GM18517 (cell line): ENCODE measurements around the gene ALDH1A3.

Experiments
- ATAC-seq: cut with Tn5 transposase; IDR thresholded peaks from one replicate; pipeline ENCODE4 v1.9.1; 2021; ENCODE audit warnings: mild to moderate bottlenecking, moderate library complexity; ENCODE audit not compliant: unreplicated experiment

ALDH1A3 gene

GRCh38 chr15:100900795-100901169, 21.2 kb downstream of the ALDH1A3 start:
- ATAC-seq = no peak

- no peak for ATAC-seq
Observed at GRCh38 chr15:100901296-100901695, 21.7 kb downstream of the ALDH1A3 start.

- ATAC-seq = no peak
Observed at GRCh38 chr15:100901702-100902435, 22.2 kb downstream of the ALDH1A3 start.

- ATAC-seq = no peak
Observed at GRCh38 chr15:100902436-100903167, 23.0 kb downstream of the ALDH1A3 start.

GRCh38 chr15:100903168-100903554, 23.5 kb downstream of the ALDH1A3 start:
- ATAC-seq = no peak

- no peak for ATAC-seq
Observed at GRCh38 chr15:100905850-100906249, 26.2 kb downstream of the ALDH1A3 start.

GRCh38 chr15:100908466-100908865, 28.8 kb downstream of the ALDH1A3 start:
- no peak for ATAC-seq

GRCh38 chr15:100909565-100909964, 29.9 kb downstream of the ALDH1A3 start:
- no peak for ATAC-seq

- no peak for ATAC-seq
Observed at GRCh38 chr15:100909989-100910955, 30.6 kb downstream of the ALDH1A3 start.

GRCh38 chr15:100911086-100911485, 31.5 kb downstream of the ALDH1A3 start:
- ATAC-seq = no peak

GRCh38 chr15:100913961-100914360, 34.3 kb downstream of the ALDH1A3 start:
- ATAC-seq = no peak

- ATAC-seq = no peak
Observed at GRCh38 chr15:100914876-100915275, 35.2 kb downstream of the ALDH1A3 start.

GRCh38 chr15:100918034-100918689, 38.5 kb downstream of the ALDH1A3 start:
- peak; percentile 47 for ATAC-seq

GRCh38 chr15:100918690-100919480, 39.3 kb downstream of the ALDH1A3 start, which contains the start of gene LRRK1:
LRRK1 (plus strand) TSS chr15:100919357; CDS start chr15:100924633, 5,276 bp downstream.
- no peak for ATAC-seq

GRCh38 chr15:100919481-100920405, 40.1 kb downstream of the ALDH1A3 start:
- ATAC-seq = no peak

- no peak for ATAC-seq
Observed at GRCh38 chr15:100920516-100921135, 41.0 kb downstream of the ALDH1A3 start.

GRCh38 chr15:100922192-100923040, 42.8 kb downstream of the ALDH1A3 start:
- ATAC-seq = no peak
